Measurements from ENCODE around the gene DYRK3.
"Not testable (repeated sequence)": the region's sequence is repeated elsewhere in the genome, so short reads cannot be mapped to it uniquely, and the experiment has no call there.

DYRK3 gene

GRCh38 chr1:206635080-206635977 is at the start of gene DYRK3:
TSS of gene DYRK3 (plus strand) at chr1:206635536. CDS start at chr1:206635704, 168 bp downstream.
- peak; percentile 88 for DNase-seq

- DNase-seq, result no peak
Observed at GRCh38 chr1:206586501-206587445, 48.6 kb upstream of the DYRK3 start.

- DNase-seq, result no peak
Observed at GRCh38 chr1:206587904-206588303, 47.4 kb upstream of the DYRK3 start.

GRCh38 chr1:206588492-206588891 is 46.8 kb upstream of the DYRK3 start:
- DNase-seq, result no peak

- no peak for DNase-seq
Observed at GRCh38 chr1:206589206-206589605, 46.1 kb upstream of the DYRK3 start.

- no peak for DNase-seq
Observed at GRCh38 chr1:206590025-206590758, 45.1 kb upstream of the DYRK3 start.

GRCh38 chr1:206591226-206591625 is 44.1 kb upstream of the DYRK3 start:
- no peak for DNase-seq

- DNase-seq, result no peak
Observed at GRCh38 chr1:206591696-206592095, 43.6 kb upstream of the DYRK3 start.

GRCh38 chr1:206593351-206593925 is 41.9 kb upstream of the DYRK3 start:
- no peak for DNase-seq

GRCh38 chr1:206595581-206596318 is 39.6 kb upstream of the DYRK3 start:
- DNase-seq, result no peak

GRCh38 chr1:206596319-206596666 is 39.0 kb upstream of the DYRK3 start:
- DNase-seq, result no peak

- DNase-seq, result no peak
Observed at GRCh38 chr1:206600527-206600926, 34.8 kb upstream of the DYRK3 start.

- no peak for DNase-seq
Observed at GRCh38 chr1:206604861-206605260, 30.5 kb upstream of the DYRK3 start.

- DNase-seq, result peak; percentile 47
Observed at GRCh38 chr1:206606867-206607266, 28.5 kb upstream of the DYRK3 start.

- peak; percentile 31 for DNase-seq
Observed at GRCh38 chr1:206608108-206608698, 27.1 kb upstream of the DYRK3 start.

GRCh38 chr1:206609229-206609991 is 25.9 kb upstream of the DYRK3 start:
- no peak for DNase-seq

GRCh38 chr1:206612129-206612876 is 23.0 kb upstream of the DYRK3 start, which contains the start of gene EIF2D:
TSS of gene EIF2D (minus strand) at chr1:206612465. CDS start at chr1:206612342, 123 bp downstream.
- DNase-seq, result peak; percentile 88

- not testable (repeated sequence) for DNase-seq
Observed at GRCh38 chr1:206626396-206626795, 8.9 kb upstream of the DYRK3 start.

GRCh38 chr1:206628916-206629315 is 6.4 kb upstream of the DYRK3 start:
- no peak for DNase-seq

- peak; percentile 88 for DNase-seq
Observed at GRCh38 chr1:206631085-206631509, 4.2 kb upstream of the DYRK3 start.
